Effector memory CD4-positive, alpha-beta T cell (primary cell): ENCODE measurements around the gene RGS7.
"Not testable (repeated sequence)": the region's sequence is repeated elsewhere in the genome, so short reads cannot be mapped to it uniquely, and the experiment has no call there.

ENCODE experiments used
- DNase-seq, 3 donors: peaks; one replicate each; pipeline ENCODE4 v3.0.0-alpha.2; 2020
- H3K27ac ChIP-seq: 2 replicates; pipeline ENCODE4 v1.7.0; 2013; ENCODE audit warnings: mild to moderate bottlenecking, low read length, moderate library complexity; ENCODE audit not compliant: insufficient read depth, poor library complexity, severe bottlenecking
- H3K27me3 ChIP-seq: replicated peaks from 2 replicates; pipeline ENCODE4 v1.7.0; 2013; ENCODE audit warnings: mild to moderate bottlenecking, low read length; ENCODE audit not compliant: insufficient read depth, control insufficient read depth, poor library complexity, severe bottlenecking
- H3K36me3 ChIP-seq: 2 replicates; pipeline ENCODE4 v1.7.0; 2013; ENCODE audit warnings: mild to moderate bottlenecking, low read length, moderate library complexity; ENCODE audit not compliant: control insufficient read depth, insufficient read depth
- H3K4me1 ChIP-seq: 2 replicates; pipeline ENCODE4 v1.7.0; 2013; ENCODE audit warnings: low read length, mild to moderate bottlenecking; ENCODE audit not compliant: control insufficient read depth, insufficient read depth, poor library complexity, severe bottlenecking
- H3K4me3 ChIP-seq: 2 replicates; pipeline ENCODE4 v1.7.0; 2013; ENCODE audit warnings: low read length, low read depth, mild to moderate bottlenecking; ENCODE audit not compliant: insufficient read depth, poor library complexity, severe bottlenecking
- H3K9me3 ChIP-seq: 2 replicates; pipeline ENCODE4 v1.7.0; 2013; ENCODE audit warnings: mild to moderate bottlenecking, low read length, moderate library complexity; ENCODE audit not compliant: control insufficient read depth

RGS7 gene

DNA sequence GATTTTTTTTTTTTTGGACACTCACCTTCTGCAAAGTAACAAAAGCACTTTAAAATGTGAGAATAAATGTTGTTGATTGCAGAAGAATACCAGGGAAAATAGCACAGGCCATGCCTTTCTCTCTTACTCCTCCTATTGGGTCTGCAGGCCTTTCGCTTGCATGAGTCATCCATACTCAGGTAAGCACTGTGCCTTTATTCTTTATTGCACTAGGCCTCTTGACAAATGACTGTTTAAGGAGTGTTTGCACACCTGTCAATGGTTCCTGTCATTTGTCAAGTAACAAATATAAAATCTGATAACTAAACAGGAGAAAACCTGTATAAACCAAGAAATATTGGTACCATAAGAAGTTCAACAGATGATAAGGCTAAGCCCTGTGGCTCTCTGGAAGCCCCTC is 106.5 kb downstream of the RGS7 start:
- no peaks in the 10 kb centered on the region for H3K4me1 ChIP-seq
- H3K9me3 ChIP-seq = no peaks in the 10 kb centered on the region
- no peaks in the 10 kb centered on the region for H3K27me3 ChIP-seq
- H3K36me3 ChIP-seq = no peaks in the 10 kb centered on the region
- H3K27ac ChIP-seq = no peak overlapping the region
- no peak overlapping the region for H3K4me3 ChIP-seq
- no peak for DNase-seq

DNA sequence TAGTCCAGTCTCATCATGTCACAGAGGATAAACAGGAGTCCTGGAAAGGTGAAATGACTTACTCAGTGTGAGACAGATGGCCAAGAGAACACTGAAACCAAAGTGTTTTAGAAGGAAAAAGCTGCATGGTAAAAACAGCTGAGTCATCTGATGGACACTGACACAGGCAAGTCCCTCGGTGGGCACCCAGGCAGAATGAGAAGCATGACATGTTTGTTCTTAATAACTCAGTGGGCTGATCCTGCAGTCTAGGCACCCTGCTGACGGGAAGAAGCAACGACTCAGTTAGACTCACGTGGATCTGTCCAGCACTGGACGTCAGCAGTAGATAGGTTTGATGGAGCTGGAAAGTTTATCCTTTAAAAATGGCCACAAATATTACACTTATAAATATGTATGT is 116.9 kb downstream of the RGS7 start:
- Histone ChIP-seq H3K27me3 (no peaks in the 10 kb centered on the region), H3K27ac (no peak overlapping the region), H3K4me3 (no peak overlapping the region), H3K36me3 (no peaks in the 10 kb centered on the region), H3K4me1 (no peaks in the 10 kb centered on the region), H3K9me3 (no peaks in the 10 kb centered on the region)
- DNase-seq = no peak

DNA sequence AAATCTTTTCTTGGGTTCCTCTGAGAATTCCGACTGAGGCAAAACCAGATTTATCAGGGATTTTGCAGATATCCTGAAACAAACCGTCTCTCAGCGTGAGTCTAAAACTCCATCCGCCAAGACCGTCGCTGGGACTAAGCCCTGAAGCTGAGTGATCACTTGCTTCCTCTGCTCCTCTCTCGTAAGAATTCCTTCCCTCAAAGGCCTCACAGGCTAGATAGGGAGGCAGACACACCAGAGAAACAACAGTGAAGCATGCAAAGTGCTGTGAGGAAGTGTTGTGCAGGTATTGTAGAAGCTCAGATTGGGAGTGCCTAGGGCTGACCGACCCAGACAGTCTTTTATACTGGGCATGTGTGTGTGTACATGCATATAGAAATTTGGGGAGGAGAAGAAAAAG is 119.1 kb downstream of the RGS7 start:
- Histone ChIP-seq H3K36me3 (no peaks in the 10 kb centered on the region), H3K9me3 (no peaks in the 10 kb centered on the region), H3K27ac (no peak overlapping the region), H3K4me1 (no peaks in the 10 kb centered on the region), H3K27me3 (no peaks in the 10 kb centered on the region), H3K4me3 (no peak overlapping the region)
- no peak for DNase-seq

DNA sequence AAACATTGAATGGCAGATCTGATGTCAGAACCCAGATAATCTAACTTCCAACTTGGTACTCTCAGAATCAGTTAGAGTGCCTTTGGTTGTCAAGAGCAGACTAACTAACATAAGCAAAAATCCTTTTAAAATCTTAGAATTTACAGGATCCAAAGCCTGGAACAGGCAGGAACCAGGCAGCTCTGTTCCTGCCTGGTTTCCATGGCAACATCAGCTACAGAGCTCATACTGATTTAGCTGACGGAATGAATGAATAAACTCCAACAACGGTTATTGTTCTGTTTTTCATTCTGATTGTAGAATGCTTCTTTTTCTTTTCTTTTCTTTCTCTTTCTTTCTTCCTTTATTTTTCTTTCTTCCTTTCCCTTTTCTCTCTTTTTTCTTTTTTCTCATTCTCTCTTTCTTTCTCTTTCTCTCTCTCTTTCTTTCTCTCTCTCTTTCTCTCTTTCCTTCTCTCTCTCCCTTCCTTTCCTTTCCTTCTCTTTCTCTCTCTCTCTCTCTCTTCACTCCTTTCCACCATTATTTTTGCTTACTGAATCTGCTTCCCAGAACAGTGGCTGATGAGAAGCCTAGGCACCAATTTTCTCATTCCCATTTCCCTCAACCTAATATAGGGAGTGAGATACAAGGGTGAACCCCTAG is 121.6 kb downstream of the RGS7 start:
- H3K9me3 ChIP-seq = no peaks in the 10 kb centered on the region
- no peak for DNase-seq
- H3K27me3 ChIP-seq = no peaks in the 10 kb centered on the region
- no peaks in the 10 kb centered on the region for H3K4me1 ChIP-seq
- H3K4me3 ChIP-seq = no peak overlapping the region
- H3K27ac ChIP-seq = no peak overlapping the region
- no peaks in the 10 kb centered on the region for H3K36me3 ChIP-seq

DNA sequence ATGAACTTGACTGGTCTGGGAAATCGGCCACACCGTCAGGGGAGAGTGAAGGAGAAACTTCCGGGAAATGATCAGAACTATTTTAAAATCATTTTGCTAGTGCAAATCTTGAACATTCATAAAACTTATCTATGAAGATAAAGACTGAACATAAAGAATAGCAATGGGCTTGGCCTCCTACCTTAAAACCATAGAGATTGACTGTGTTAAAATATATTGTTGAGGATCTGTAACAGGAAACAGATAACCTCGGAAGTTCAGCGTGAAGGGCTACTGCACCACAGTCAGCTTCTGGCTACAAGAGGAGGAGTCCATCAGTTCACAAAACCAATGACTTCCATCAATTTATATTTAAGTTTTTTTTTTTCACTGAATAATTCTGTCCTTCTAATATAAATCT is 127.3 kb downstream of the RGS7 start:
- no peak overlapping the region for H3K4me3 ChIP-seq
- no peaks in the 10 kb centered on the region for H3K9me3 ChIP-seq
- no peak for DNase-seq
- H3K36me3 ChIP-seq = no peaks in the 10 kb centered on the region
- H3K4me1 ChIP-seq = no peaks in the 10 kb centered on the region
- H3K27me3 ChIP-seq = no peaks in the 10 kb centered on the region
- no peak overlapping the region for H3K27ac ChIP-seq

DNA sequence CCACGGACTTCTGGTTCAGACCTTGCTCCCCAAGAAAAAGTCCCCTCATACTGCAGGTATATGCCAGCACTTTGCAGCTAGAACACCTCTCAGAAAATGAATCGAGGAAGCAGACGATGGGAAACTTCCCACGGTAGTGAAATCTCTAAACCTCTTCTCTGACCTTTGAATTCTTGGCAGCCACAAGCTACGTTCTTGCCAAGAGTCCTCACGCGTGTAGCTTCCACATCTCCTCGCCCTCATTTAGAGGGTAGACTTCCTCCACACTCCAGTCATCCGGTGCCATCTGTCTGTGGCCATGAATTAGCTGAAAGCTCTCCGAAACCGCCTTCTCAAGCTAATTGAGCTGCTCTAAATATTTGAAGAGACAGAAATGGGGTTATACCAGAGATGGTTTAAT is 127.8 kb downstream of the RGS7 start:
- DNase-seq = no peak
- H3K4me1 ChIP-seq = no peaks in the 10 kb centered on the region
- H3K36me3 ChIP-seq = no peaks in the 10 kb centered on the region
- no peak overlapping the region for H3K27ac ChIP-seq
- H3K27me3 ChIP-seq = no peaks in the 10 kb centered on the region
- H3K4me3 ChIP-seq = no peak overlapping the region
- no peaks in the 10 kb centered on the region for H3K9me3 ChIP-seq

DNA sequence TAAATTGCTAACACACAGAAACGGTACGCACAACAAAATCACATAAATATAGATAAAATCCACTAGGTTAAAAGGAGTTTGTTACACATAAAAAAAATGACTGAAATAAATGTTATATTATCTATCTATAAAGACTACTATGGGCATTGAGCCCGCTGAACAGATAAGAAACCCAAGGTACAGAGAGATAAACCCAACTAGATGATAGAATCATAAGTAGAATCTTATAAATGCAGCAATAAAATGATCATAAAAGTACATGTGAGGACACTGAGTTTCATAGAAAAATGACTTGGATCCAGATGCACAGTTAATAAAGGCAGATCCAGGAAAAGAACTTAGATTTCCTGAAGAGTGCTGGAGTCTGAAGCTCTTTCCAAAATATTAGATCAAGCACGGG is 128.7 kb downstream of the RGS7 start:
- no peaks in the 10 kb centered on the region for H3K9me3 ChIP-seq
- no peak overlapping the region for H3K27ac ChIP-seq
- H3K4me3 ChIP-seq = no peak overlapping the region
- H3K4me1 ChIP-seq = no peaks in the 10 kb centered on the region
- no peak for DNase-seq
- H3K36me3 ChIP-seq = no peaks in the 10 kb centered on the region
- H3K27me3 ChIP-seq = no peaks in the 10 kb centered on the region

DNA sequence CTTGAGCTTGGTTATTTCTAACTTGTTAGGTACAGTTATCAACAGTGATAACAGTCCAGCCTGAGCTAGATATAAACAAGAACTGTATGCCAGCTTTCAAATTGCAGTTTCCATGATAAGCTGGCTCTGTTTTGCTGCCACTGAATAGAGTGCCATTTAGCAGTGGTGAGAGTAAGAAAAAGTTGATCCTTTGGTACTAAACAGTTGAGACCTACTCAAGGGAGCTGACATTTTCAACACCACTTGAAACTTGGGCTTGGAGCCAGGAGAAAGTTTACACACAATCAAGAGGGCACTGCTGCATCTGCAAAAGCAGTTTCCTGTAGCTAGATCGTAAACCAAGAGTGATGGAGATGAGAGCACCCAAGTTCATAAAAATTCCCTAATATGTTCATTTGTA is 131.3 kb downstream of the RGS7 start:
- Histone ChIP-seq H3K9me3 (no peaks in the 10 kb centered on the region), H3K27ac (no peak overlapping the region), H3K27me3 (no peaks in the 10 kb centered on the region), H3K4me3 (no peak overlapping the region), H3K4me1 (no peaks in the 10 kb centered on the region), H3K36me3 (no peaks in the 10 kb centered on the region)
- DNase-seq = no peak

DNA sequence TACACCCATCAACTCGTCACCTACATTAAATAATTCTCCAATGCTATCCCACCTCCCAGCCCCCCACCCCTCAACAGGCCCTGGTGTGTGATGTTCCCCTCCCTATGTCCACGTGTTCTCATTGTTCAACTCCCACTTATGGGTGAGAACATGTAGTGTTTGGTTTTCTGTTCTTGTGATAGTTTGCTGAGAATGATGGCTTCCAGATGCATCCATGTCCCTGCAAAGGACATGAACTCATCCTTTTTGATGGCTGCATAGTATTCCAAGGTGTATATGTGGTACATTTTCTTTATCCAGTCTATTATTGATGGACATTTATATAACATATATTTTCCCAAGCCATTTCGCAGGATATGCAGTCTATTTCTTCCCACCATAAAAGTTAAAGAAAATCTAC is 132.8 kb downstream of the RGS7 start:
- not testable (repeated sequence) for H3K9me3 ChIP-seq, H3K36me3 ChIP-seq, H3K4me1 ChIP-seq, H3K27ac ChIP-seq, DNase-seq, H3K27me3 ChIP-seq, H3K4me3 ChIP-seq

DNA sequence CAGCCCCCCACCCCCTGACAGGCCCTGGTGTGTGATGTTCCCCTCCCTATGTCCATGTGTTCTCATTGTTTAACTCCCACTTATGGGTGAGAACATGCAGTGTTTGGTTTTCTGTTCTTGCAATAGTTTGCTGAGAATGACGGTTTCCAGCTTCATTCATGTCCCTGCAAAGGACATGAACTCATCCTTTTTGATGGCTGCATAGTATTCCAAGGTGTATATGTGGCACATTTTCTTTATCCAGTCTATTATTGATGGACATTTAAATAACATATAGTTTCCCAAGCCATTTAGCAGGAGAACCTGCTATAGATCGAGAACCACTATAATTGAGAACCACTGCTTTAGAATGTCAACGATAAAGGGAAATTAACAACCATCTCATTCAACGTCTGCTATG is 134.2 kb downstream of the RGS7 start:
- not testable (repeated sequence) for H3K4me1 ChIP-seq, DNase-seq, H3K27ac ChIP-seq, H3K4me3 ChIP-seq, H3K9me3 ChIP-seq, H3K27me3 ChIP-seq, H3K36me3 ChIP-seq

DNA sequence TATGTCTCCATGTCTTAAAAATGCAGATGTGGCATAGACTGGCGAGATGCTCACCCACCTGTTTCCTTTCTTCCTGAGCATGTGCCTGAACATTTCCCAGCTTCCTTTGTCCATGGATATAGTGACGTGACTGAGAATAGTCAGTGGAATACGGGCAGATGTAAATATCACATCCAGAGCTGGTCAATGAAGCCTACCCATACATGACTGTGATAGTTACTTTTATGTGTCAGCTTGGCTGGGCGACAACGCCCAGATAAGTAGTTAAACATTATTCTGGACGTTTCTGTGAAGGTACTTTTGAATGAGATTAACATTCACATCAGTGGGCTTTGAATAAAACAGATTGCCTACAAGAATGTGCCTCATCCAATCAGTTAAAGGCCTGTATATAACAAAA is 135.7 kb downstream of the RGS7 start:
- H3K36me3 ChIP-seq = no peaks in the 10 kb centered on the region
- no peaks in the 10 kb centered on the region for H3K27me3 ChIP-seq
- H3K4me3 ChIP-seq = no peak overlapping the region
- H3K27ac ChIP-seq = no peak overlapping the region
- H3K9me3 ChIP-seq = no peaks in the 10 kb centered on the region
- no peaks in the 10 kb centered on the region for H3K4me1 ChIP-seq
- no peak for DNase-seq
